DMS114 treated with DMSO at 0.1 percent for 48 hours (cell line): Measurements from ENCODE around the gene PPARG.
"Not testable (repeated sequence)": the region's sequence is repeated elsewhere in the genome, so short reads cannot be mapped to it uniquely, and the experiment has no call there.

ENCODE experiments used
- DNase-seq: peaks from one replicate; lab custom pipeline; 2025; ENCODE audit not compliant: unreplicated experiment; lab: John Stamatoyannopoulos, UW

Gene PPARG

DNA sequence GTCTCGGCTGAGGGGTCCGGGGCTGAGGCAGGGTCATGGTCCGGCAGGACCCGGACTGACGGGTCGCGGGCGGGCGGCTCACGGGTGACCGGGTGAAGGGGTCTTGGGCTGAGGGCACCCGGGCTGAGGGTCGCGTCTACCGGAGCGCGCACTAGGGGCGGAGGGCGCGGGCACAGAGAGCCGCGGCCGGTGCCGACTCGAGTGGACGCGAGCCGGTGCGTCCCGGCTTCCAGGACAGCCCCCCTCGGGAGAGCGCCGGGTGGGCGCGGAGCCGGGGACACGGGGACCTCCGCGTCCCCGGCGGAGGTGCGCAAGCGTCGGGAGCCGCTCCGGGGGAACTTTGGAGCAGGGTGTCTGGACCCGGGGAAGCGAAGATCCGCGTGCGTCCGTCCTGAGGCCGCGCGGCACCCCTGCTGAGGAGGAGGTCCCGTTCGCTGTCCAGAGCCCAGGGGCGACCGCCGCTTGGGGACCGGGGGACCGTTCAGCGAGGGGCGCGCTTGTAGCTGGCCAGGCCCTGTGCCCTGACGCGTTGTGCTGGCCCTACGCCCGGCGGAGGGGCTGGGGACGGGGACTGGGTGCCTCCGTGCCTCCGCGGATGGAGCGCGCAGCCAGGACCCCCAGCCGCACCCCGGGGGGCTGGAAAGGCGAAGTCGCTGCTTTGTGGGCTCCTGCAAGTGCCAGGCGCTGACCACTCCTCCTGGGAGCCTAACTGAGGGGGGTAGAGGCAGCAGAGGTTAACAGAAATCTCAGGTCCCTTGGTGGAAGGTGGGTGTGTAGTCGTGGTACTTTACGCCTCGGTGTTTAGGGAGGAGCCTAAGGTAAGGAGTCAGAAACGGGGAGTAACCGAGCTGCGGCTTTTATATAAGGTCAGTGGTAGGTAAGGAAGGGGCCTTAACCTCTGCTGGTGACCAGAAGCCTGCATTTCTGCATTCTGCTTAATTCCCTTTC is at the start of gene PPARG:
Gene PPARG (plus strand): TSS at position 889 of the 948 bp plus-strand sequence. CDS start 90,642 bp downstream, outside the sequence.
- DNase-seq = no peak

DNA sequence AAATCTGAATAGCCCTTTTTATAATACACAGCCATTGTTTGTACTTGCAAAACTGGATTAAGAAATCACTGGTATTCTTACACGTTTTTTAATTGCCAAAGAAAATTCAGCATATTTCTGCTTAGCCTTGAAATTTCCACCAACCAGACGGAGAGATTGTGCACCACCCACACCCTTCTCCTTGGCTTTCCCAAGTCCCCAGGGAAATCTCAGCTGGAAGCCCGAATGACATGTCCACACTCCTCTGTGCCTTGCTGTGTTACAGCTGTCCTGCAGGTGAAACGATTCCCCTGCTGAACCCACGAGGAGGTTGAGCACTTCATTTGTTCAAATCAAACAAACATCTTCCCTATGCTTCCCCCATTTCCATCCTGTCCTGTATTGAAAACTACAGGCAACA is 49.6 kb upstream of the PPARG start:
- DNase-seq = no peak

DNA sequence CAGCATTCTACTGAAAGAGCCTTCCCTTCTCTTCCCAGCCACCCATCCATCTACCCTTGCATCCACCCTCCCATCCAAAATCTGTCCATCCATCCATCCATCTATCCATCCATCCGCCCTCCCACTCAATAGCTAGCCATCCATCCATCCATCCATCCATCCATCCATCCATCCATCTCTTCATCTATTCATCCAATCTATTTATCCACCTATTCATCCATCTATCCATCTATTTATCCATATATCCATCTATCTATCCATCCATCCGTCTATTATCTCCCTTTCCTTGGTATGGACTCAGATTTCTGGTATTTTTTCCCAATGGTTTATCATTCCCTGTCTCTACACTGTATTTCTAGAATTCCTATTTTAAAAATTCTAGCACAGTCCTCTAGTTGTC is 46.1 kb upstream of the PPARG start:
- no peak for DNase-seq

DNA sequence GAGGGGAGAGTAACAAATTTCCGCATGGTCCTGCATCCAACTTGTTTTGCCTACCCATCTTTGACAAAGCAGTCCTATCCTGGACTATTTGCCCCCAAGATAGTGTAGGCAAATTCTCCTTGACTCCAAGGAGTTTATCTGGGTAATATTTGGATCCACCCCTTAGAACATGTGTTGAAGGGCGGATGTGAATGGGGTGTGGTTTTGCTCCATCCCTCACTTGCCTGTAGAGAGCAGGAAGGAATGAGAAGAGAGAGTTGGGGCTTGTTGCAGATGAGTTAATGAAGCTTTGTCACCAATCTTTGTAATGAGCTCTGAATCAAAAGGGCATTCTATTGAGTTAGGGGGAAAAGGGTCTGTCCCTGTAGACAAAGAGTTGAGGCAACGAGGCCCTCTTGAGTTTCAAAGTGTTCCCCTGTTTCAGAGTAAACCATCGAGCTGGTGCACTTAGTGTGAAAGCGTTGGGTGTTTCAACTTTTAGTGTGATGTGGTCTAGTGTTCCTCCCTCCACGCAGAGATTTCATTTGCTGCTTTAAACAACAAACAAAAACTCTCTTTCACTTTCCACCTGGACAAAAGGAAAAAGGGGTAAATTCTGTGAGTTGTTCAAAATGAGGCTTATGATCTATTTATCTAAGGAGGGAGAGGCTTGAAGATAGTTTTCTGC is 42.2 kb upstream of the PPARG start:
- no peak for DNase-seq

DNA sequence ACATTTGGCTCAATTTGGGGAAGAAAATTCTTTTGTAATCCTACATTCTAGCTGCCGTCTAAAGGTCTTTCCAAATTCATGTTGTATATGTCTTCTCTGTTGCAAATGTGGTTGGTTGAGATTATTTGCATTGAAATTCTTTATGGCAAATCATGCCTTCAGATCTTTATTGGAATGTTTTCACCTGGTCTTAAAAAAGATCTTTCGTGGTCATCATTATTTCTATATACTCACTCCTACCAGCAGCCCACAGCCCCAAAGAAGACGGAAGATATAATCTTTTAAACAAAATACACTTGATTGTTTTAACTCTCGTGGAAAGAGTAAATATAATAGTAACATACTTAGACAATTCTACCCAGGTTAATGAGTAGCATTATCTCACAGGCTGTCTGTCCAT is 41.5 kb upstream of the PPARG start:
- no peak for DNase-seq

DNA sequence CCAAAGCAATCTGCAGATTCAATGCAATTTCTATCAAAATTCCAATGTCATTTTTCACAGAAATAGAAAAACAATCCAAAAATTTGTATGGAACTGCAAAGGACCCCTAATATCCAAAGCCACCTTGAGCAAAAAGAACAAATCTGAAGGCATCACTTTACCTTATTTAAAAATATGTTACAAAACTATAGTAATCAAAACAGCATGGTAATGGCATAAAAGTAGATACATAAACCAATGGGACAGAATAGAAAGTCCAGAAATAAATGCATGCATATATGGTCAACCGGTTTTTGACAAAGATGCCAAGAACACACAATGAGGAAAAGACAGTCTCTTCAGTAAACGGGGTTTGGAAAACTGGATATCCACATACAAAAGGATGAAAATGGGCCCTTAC is 39.4 kb upstream of the PPARG start:
- DNase-seq = no peak

DNA sequence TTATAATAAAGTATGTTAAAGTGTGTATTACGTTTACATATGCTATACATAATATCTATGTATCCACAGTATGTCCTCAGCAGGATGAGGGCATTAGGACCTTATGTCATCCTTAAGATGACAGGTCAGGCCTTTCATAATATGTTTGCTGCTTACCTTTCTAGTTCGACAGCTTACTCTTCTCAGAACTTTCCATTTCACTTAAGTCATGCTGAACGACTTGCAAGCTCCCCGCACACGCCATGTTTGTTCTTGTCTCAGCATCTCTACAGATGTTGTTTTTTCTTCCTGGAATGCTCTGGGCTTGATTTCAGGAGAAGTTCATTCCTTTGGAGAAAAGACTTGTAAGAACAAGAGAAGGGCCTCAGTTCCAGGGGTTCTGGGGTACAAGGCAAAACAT is 36.0 kb upstream of the PPARG start:
- DNase-seq = no peak

DNA sequence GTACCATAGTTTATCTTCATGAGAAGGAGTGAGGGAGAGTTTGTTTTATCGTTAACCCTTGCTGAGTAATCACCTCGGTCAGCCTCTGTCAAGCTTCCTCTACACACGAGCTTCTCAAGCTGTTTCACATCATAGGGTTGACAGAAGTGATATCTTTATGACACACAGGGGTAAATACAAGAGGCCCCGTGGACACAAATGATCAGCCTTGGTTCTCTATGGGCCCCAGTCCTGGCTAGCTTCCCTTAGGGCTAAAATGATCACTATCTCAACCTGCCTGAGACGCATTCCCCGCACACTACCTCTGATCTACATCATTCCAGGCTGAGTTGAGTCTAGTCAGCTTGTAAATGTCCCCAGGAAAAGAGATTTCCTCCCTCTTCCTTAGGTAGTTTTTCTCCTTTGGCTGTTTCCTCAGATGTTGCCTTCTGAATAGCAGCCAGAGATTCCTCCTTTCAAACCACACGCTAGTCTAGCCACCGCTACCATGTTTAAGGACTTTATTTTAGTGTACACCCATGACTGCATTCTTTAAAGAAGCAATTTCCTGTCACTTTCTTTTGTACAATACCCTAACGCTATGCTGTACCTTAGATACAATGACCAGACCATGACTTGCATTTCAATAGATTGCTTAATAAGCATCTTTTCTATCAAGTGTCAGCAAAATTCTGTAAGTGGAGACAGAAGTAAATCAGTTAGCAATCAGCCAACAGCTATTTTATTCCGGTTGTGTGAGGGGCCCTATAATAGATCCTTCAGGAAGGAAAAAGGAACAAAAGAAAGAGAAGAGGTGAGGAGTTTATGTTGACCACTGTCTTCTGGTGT is 35.1 kb upstream of the PPARG start:
- no peak for DNase-seq

DNA sequence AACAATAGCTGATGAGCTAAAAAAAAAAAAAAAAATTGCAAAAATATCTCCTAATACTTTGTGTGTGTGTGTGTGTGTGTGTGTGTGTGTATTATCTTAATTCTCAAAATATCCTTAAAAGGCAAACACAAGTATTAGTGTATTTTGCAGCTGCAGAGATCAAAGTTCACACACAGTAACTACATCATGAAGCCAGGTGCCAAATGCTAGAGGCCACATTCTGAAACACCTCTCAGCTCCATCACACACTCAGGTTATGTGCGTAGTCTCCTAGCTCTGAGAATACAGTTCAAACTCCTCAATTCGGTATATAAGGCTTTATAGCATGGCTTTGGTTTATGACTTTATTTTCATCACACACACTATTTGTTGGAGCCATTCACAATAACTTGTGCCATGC is 33.5 kb upstream of the PPARG start:
- DNase-seq = no peak

DNA sequence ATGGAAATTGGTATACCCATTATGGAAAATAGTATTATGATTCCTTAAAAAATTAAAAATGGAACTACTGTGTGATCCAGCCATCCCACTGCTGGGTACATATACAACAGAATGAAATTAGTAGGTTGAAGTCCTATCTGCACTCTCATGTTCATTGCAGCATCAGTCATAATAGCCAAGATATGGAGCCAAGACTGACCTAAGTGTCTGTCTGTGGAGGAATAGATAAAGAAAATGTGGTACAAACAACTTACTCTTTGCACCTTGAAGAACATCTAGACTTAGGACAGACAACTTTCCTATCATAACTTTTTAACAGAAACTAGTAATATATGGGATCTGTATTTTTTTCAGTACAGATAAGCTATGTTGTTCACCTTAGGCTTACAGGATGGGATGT is 30.0 kb upstream of the PPARG start:
- DNase-seq = no peak

DNA sequence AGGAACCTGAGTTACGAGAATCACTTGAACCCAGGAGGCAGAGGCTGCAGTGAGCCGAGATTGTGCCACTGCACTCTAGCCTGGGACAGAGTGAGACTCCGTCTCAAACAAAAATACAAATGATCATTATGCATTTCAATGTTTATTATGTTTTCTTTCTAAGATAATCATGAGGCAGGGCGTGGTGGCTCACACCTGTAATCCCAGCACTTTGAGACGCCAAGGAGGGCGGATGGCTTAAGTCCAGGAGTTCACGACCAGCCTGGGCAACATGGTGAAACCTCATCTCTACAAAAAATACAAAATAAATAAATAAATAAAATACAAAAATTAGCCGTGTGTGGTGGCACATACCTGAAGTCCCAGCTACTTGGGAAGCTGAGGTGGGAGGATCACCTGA is 26.7 kb upstream of the PPARG start:
- not testable (repeated sequence) for DNase-seq

DNA sequence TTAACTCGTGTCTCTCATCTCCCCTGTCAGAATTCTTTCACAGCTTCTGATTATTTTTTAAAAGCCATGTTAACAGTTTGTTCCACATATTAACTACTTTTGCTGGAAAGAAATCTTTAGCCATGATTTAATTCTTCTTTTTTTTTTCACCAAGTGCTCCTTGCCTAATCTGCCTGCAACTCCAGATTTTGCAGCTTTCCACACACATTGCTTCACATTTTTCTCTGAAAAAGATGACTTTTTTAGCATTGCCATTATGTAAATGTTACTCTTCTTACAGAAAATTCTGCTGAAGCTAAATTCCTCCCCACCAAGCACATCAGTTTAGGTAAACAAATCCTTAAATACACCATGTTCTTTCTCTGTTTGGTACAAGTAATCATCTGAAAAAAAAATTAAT is 23.4 kb upstream of the PPARG start:
- no peak for DNase-seq

DNA sequence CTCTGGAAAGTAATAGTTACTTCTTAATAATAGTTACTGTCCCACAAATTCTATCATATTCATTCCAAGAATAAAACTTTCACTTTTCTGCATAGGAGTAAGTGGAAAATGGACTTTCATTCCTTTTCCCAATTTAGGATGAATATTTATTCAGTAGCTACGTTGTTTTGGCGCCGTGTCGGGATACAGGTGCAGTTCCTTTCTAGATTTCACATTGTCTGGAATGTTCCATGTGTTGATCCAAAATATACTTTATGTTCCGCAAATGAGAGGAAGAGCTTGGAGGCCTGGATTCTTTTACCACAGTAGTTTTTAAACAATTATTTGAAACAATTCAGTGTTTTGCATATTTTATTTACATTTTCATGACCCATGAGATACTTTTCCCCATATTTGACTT is 22.8 kb upstream of the PPARG start:
- DNase-seq = no peak

DNA sequence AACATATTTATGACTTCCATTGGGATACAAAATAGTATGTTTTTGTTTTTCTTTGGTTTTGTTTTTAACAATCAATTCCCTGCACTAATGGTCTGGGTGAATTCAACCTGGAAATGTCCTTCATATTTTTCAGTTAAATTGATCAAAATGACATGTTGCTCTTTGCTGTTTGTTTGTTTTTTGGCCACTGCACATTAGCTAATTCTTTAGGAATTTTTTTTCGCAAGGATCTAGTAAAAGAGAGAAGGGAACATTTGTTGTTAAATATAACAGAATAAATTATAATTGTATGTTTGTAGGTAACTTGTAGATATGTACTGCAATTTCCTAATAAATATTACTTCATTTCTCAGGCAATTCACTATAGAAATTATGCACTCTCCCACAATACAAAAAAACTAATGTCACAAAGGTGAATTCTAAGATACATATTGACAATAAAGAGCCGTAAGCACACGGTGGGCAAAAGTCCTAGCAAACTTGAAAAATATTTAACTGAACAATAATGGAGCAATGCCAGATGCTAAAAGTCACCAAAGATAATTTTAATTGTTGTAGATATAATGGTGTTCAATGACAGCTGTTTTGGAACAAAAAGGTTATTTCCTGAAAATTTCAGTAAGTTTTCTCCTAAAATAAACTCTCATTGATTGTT is 21.4 kb upstream of the PPARG start:
- no peak for DNase-seq

DNA sequence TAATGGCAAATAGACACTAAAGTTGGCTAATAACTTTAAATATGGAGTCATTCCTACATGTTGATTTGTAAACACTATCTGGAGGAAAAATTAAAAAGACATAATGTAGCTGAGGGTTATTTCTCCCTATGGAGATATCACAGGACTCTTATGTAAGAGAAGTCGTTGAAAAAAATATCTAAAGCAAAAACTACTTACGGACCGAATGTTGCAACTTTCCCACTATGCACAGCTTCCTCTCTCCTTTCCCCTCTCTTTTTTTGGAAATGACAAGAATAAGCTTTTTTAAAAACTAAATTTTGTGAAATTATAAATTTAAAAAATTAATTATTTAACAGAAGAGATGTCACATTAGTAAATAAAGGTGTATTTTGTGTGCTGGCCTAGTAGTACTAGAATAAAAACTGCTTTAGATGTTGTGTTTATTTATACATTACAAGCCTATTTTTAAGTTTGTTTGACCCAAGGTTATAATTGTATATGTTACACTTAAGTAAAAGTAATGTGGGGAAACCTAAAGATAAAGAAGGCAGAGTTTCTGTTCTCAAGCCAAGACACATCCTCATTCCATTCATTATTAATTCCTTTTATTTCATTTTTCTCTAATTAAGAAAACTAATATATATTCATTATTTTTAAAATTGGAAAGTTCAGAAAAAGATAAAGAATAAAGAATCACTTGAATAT is 20.7 kb upstream of the PPARG start:
- no peak for DNase-seq

DNA sequence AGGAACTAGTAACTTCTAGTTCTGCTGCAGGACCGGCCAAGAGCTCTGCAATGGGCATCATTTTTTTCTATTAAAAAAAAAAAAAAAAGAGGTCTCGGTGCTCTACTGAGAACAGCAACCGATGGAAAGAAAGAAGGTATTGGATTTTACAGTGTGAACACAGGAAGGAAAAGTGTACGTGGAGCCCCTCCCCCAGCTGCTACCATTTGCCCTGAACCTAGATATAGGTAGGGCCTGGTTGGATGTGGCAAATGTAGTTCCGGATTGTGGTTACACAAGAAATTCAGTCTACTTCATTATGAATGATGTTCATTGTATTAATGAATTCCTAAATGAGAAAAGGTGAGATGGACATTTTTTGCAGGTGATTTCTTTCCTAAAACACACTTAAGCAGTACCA is 17.9 kb upstream of the PPARG start:
- DNase-seq = no peak

DNA sequence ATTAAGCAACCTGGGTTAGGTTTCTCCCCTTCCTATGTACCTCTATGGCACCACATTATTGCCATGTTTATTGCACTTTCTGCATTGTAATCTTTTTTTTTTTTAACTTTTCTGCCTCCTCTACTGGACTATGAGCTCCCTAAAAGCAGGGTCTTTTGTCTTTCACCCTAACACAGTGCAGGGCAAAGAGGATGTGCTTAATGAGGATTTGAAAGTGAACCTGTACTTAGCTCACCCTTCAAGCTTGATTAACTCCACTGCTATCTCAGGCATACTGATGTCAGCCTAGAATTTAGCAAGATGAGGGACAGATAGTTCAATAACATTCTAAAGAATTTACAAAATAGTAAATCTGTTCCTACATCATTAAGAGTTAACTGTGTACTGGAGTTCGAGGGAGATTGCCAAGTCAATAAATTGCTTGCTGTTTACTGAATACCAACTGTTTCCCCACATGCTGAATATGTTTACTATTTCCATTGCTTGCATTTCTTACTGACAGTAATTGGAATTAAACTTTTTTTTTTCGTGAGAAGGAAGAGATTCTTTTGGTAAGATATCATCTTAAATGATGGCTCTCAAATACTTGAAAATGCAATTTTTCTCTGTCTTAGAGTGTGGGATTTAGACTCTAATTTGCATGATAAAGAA is 15.7 kb upstream of the PPARG start:
- no peak for DNase-seq

DNA sequence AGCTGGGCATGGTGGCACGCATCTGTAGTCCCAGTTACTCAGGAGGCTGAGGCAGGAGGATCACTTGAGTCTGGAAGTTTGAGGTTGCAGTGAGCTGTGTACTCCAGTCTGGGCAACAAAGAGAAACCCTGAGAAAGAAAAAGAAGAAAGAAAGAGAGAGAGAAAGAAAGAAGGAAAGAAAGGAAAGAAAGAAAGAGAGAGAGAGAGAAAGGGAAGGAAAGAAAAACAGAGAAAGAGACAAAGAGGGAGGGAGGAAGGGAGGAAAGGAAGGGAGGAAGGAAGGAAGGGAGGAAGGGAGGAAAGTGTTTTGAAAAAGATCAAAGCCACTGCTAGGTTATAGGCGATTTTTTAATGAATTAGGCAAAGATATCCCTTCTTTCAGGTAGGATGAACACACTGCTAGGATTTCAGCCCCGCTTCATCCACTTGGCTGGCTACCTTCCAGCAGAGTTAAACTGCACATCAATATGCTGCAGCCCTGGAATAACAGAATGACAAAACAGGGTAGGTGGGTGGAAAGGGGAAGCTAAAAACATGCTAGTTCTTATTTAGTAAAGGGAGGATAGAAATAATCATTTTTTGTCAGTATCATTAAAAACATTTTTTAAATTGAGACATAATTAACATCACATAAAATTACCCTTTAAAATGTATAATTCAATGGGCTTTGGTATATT is 12.8 kb upstream of the PPARG start:
- DNase-seq = no peak

DNA sequence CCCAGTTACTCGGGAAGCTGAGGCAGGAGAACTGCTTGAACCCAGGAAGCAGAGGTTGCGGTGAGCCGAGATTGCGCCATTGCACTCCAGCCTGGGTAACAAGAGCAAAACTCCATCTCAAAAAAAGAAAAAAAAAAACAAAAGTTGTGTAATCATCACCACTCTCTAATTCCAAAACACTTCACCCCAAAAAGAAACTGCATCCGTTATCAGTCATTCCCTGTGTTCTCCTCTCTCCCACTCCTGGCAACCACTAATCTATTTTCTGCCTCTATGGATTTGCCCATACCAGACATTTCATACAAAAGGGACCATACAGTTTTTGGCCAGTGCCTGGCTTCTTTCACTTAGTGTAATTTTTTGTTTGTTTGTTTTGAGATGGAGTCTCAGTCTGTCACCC is 12.0 kb upstream of the PPARG start:
- DNase-seq = not testable (repeated sequence)
